ENCODE data around the gene RASGRP4.

DNA sequence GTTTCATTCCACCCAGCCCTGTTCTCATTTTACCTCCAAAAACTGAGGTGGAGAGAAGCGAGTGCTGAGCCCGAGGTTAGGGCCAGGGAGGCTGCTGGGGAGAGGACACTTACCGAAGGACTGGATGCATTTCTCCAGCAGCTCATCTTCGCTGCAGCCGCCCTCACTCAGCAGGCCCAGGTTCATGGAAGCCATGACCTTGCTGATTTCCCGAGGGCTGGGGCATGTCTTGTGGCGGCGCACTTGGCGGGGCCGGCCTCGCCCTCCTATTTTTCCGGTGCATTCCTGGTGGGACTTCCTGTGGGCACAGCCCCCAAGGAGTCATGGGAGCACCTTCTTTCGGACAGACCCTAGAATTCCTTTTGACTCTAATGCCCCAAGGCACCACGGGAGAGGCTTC, 4.2 kb downstream of the RASGRP4 start:
- TF ChIP-seq, protein P1, sequence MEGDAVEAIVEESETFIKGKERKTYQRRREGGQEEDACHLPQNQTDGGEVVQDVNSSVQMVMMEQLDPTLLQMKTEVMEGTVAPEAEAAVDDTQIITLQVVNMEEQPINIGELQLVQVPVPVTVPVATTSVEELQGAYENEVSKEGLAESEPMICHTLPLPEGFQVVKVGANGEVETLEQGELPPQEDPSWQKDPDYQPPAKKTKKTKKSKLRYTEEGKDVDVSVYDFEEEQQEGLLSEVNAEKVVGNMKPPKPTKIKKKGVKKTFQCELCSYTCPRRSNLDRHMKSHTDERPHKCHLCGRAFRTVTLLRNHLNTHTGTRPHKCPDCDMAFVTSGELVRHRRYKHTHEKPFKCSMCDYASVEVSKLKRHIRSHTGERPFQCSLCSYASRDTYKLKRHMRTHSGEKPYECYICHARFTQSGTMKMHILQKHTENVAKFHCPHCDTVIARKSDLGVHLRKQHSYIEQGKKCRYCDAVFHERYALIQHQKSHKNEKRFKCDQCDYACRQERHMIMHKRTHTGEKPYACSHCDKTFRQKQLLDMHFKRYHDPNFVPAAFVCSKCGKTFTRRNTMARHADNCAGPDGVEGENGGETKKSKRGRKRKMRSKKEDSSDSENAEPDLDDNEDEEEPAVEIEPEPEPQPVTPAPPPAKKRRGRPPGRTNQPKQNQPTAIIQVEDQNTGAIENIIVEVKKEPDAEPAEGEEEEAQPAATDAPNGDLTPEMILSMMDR (conservative IDR thresholded peaks at IDR 0.05), result no peak
- TF ChIP-seq EZH2 (IDR thresholded peaks at IDR 0.05; ENCODE audit: low read depth), result no peak
